ENCODE data around the gene PPARA. TPM values are rescaled to one million over a fixed set of nuclear protein-coding genes. Genes with fewer than 3 reads are reported as not detected.

Gene PPARA
- total and polyA plus RNA-seq, 2 donors (not counting 1 experiment from before 2014, with no cell fraction given): 4.1 to 29.8 TPM

GRCh38 chr22:46163557-46163888 is 13.2 kb downstream of the PPARA start:
- intact Hi-C loops (cut with micrococcal nuclease): no loop called here
- Histone ChIP-seq H3K4me3 (ENCODE audit: control extremely low read depth in 1 of 5, extremely low read depth in 1 of 5, insufficient read depth in 1 of 5, low read depth in 2 of 5, low read length in 4 of 5) (no peak overlapping the region), H3K79me2 (ENCODE audit: control insufficient read depth, insufficient read depth, low read length) (peaks cover 28% of the 10 kb centered on the region), H3K4me2 (replicated peaks; ENCODE audit: low read depth, low read length, poor library complexity, severe bottlenecking) (no peak overlapping the region), H3K9ac (ENCODE audit: low read length) (no peak overlapping the region), H3K27me3 (replicated peaks in 1 of 4; ENCODE audit: control extremely low read depth in 1 of 4, control insufficient read depth in 3 of 4, insufficient read depth in 4 of 4, low read length in 3 of 4) (no peaks in the 10 kb centered on the region), H3K4me1 (ENCODE audit: control insufficient read depth in 2 of 2, insufficient read depth in 2 of 2, low read length in 2 of 2) (no peaks in the 10 kb centered on the region), H3K9me3 (ENCODE audit: control extremely low read depth in 1 of 3, control insufficient read depth in 2 of 3, insufficient read depth in 1 of 3, low read length in 2 of 3) (no peaks in the 10 kb centered on the region), H3K27ac (ENCODE audit: low read length in 2 of 2) (no peak overlapping the region), H3K36me3 (replicated peaks in 1 of 2; ENCODE audit: control extremely low read depth in 1 of 2, control insufficient read depth in 1 of 2, extremely low read depth in 1 of 2, insufficient read depth in 2 of 2, low read length in 1 of 2) (peaks cover 4 to 12% of the 10 kb centered on the region in 2 experiments), H2AFZ (ENCODE audit: insufficient read depth, low read depth, low read length, poor library complexity, severe bottlenecking) (no peak overlapping the region), H4K20me1 (ENCODE audit: control insufficient read depth, insufficient read depth, low read length, poor library complexity, severe bottlenecking) (no peaks in the 10 kb centered on the region)
- no peaks in the 10 kb centered on the region for H3K9me3 Mint-ChIP-seq (ENCODE audit: insufficient read depth)
- ATAC-seq (ENCODE audit: low read depth): no peak
- ChIA-PET POLR2A (no interaction called here), CTCF (interaction anchor here (1.0 kb wide), 1 partner anchor 152 kb away, joined by 3 read pairs; no protein-coding TSS in a partner anchor)
- no peak overlapping the region for H3K4me3 Mint-ChIP-seq
- TF ChIP-seq EZH2 (IDR thresholded peaks at IDR 0.05; ENCODE audit: borderline replicate concordance, insufficient read depth, low read depth, low read length, poor library complexity, severe bottlenecking): no peak
- TF ChIP-seq CTCF (IDR thresholded peaks at IDR 0.05): no peak
- H3K27me3 Mint-ChIP-seq: no peaks in the 10 kb centered on the region
- H3K27ac Mint-ChIP-seq: no peak overlapping the region
- 63% methylated on average over 7 of the region's 11 CpGs for WGBS (ENCODE audit: insufficient coverage)
- H3K4me1 Mint-ChIP-seq: no peaks in the 10 kb centered on the region
- no peak for DNase-seq

- 100% methylated on average over 3 of the region's 3 CpGs for WGBS (ENCODE audit: insufficient coverage)
- CTCF ChIA-PET: no interaction called here
Observed at GRCh38 chr22:46165977-46166376, 15.7 kb downstream of the PPARA start.

More at GRCh38 chr22:46165977-46166376, 15.7 kb downstream of the PPARA start:
- H3K9me3 Mint-ChIP-seq (ENCODE audit: insufficient read depth): no peaks in the 10 kb centered on the region
- TF ChIP-seq EZH2 (IDR thresholded peaks at IDR 0.05; ENCODE audit: borderline replicate concordance, insufficient read depth, low read depth, low read length, poor library complexity, severe bottlenecking): no peak
- no peak for TF ChIP-seq CTCF (IDR thresholded peaks at IDR 0.05)
- H3K27ac Mint-ChIP-seq: no peak overlapping the region
- POLR2A ChIA-PET: no interaction called here
- H3K4me2 ChIP-seq (replicated peaks; ENCODE audit: low read depth, low read length, poor library complexity, severe bottlenecking): no peak overlapping the region
- no peak for DNase-seq
- intact Hi-C loops (cut with micrococcal nuclease): no loop called here
- no peaks in the 10 kb centered on the region for H3K27me3 ChIP-seq (replicated peaks in 1 of 4; ENCODE audit: control extremely low read depth in 1 of 4, control insufficient read depth in 3 of 4, insufficient read depth in 4 of 4, low read length in 3 of 4)
- H3K27ac ChIP-seq (ENCODE audit: low read length in 2 of 2): no peak overlapping the region
- H3K27me3 Mint-ChIP-seq: no peaks in the 10 kb centered on the region
- H3K4me3 ChIP-seq (ENCODE audit: control extremely low read depth in 1 of 5, extremely low read depth in 1 of 5, insufficient read depth in 1 of 5, low read depth in 2 of 5, low read length in 4 of 5): no peak overlapping the region
- H3K4me1 ChIP-seq (ENCODE audit: control insufficient read depth in 2 of 2, insufficient read depth in 2 of 2, low read length in 2 of 2): no peaks in the 10 kb centered on the region
- peaks cover 0 to 7% of the 10 kb centered on the region in 2 experiments for H3K36me3 ChIP-seq (replicated peaks in 1 of 2; ENCODE audit: control extremely low read depth in 1 of 2, control insufficient read depth in 1 of 2, extremely low read depth in 1 of 2, insufficient read depth in 2 of 2, low read length in 1 of 2)
- peaks cover 0 to 3% (median 0%) of the 10 kb centered on the region in 3 donors for H3K9me3 ChIP-seq (ENCODE audit: control extremely low read depth in 1 of 3, control insufficient read depth in 2 of 3, insufficient read depth in 1 of 3, low read length in 2 of 3)
- no peak overlapping the region for H3K4me3 Mint-ChIP-seq
- no peak overlapping the region for H3K9ac ChIP-seq (ENCODE audit: low read length)
- H3K79me2 ChIP-seq (ENCODE audit: control insufficient read depth, insufficient read depth, low read length): peaks cover 23% of the 10 kb centered on the region
- no peaks in the 10 kb centered on the region for H3K4me1 Mint-ChIP-seq
- H4K20me1 ChIP-seq (ENCODE audit: control insufficient read depth, insufficient read depth, low read length, poor library complexity, severe bottlenecking): no peaks in the 10 kb centered on the region
- no peak overlapping the region for H2AFZ ChIP-seq (ENCODE audit: insufficient read depth, low read depth, low read length, poor library complexity, severe bottlenecking)
- no peak for ATAC-seq (ENCODE audit: low read depth)

All from B cell (primary cell).